SK-N-SH treated with all-trans-retinoic acid at 6 μM for 48 hours (cell line): ENCODE data around the gene OR10A3.

Source experiments
- ATAC-seq: fragments of 200-7000 bp; cut with Tn5 transposase; 3 replicates; pipeline ENCODE4 v1.9.1; 2020; ENCODE audit warnings: mild to moderate bottlenecking, moderate library complexity
- ARNTL ChIP-seq: fragments of 450-650 bp; formaldehyde crosslinking; IDR thresholded peaks from 2 replicates; pipeline ENCODE4 v1.5.0; 2020; ENCODE audit warnings: low read depth, mild to moderate bottlenecking, moderate library complexity, borderline replicate concordance
- BACH2 ChIP-seq: fragments of 250-450 bp; sonication (Bioruptor Pico); IDR thresholded peaks from 2 replicates; pipeline ENCODE4 v1.9.0; 2021; ENCODE audit warnings: mild to moderate bottlenecking, borderline replicate concordance
- CSDC2 ChIP-seq: fragments of 250-450 bp; sonication (Bioruptor Pico); IDR thresholded peaks from 2 replicates; pipeline ENCODE4 v1.5.0; 2020; ENCODE audit warnings: mild to moderate bottlenecking, moderate library complexity
- CSRNP3 ChIP-seq: fragments of 250-450 bp; sonication (Bioruptor Pico); IDR thresholded peaks from 2 replicates; pipeline ENCODE4 v1.5.1; 2021; ENCODE audit warnings: mild to moderate bottlenecking, moderate library complexity
- ESRRG ChIP-seq: fragments of 250-450 bp; sonication (Bioruptor Pico); IDR thresholded peaks from 2 replicates; pipeline ENCODE4 v1.6.1; 2021; ENCODE audit warnings: mild to moderate bottlenecking
- GLIS3 ChIP-seq: fragments of 250-450 bp; sonication (Bioruptor Pico); IDR thresholded peaks from 2 replicates; pipeline ENCODE4 v1.5.0; 2020; ENCODE audit warnings: mild to moderate bottlenecking, moderate library complexity
- ISL1 ChIP-seq: fragments of 250-450 bp; sonication (Bioruptor Pico); IDR thresholded peaks from 2 replicates; pipeline ENCODE4 v2.1.2; 2022; ENCODE audit warnings: mild to moderate bottlenecking, moderate library complexity
- OSR1 ChIP-seq: fragments of 250-450 bp; sonication (Bioruptor Pico); IDR thresholded peaks from 2 replicates; pipeline ENCODE4 v1.8.0; 2022; ENCODE audit warnings: moderate library complexity, mild to moderate bottlenecking, inconsistent platforms
- PATZ1 ChIP-seq: fragments of 250-450 bp; sonication (Bioruptor Pico); IDR thresholded peaks from 2 replicates; pipeline ENCODE4 v1.8.0; 2020; ENCODE audit warnings: mild to moderate bottlenecking, moderate library complexity, borderline replicate concordance
- POU6F1 ChIP-seq: fragments of 250-450 bp; sonication (Bioruptor Pico); IDR thresholded peaks from 2 replicates; pipeline ENCODE4 v1.8.0; 2021; ENCODE audit warnings: low read depth, mild to moderate bottlenecking, moderate library complexity, borderline replicate concordance
- PPARA ChIP-seq: fragments of 250-450 bp; sonication (Bioruptor Pico); IDR thresholded peaks from 2 replicates; pipeline ENCODE4 v1.5.0; 2020; ENCODE audit warnings: mild to moderate bottlenecking, borderline replicate concordance
- RARB ChIP-seq: fragments of 250-450 bp; sonication (Bioruptor Pico); IDR thresholded peaks from 2 replicates; pipeline ENCODE4 v1.8.0; 2021; ENCODE audit warnings: mild to moderate bottlenecking, moderate library complexity
- SNAI2 ChIP-seq: fragments of 250-450 bp; sonication (Bioruptor Pico); IDR thresholded peaks from 2 replicates; pipeline ENCODE4 v1.5.0; 2020; ENCODE audit warnings: mild to moderate bottlenecking, moderate library complexity
- TCF4 ChIP-seq: fragments of 250-450 bp; sonication (Bioruptor Pico); IDR thresholded peaks from 2 replicates; pipeline ENCODE4 v1.8.0; 2021; ENCODE audit warnings: mild to moderate bottlenecking, moderate library complexity, borderline replicate concordance
- TOX ChIP-seq: fragments of 250-450 bp; sonication (Bioruptor Pico); IDR thresholded peaks from 2 replicates; pipeline ENCODE4 v1.8.0; 2021; ENCODE audit warnings: mild to moderate bottlenecking, moderate library complexity, borderline replicate concordance
- TSHZ2 ChIP-seq: fragments of 250-450 bp; sonication (Bioruptor Pico); IDR thresholded peaks from 2 replicates; pipeline ENCODE4 v1.5.0; 2020; ENCODE audit warnings: mild to moderate bottlenecking, moderate library complexity
- ZC3H10 ChIP-seq: fragments of 250-450 bp; sonication (Bioruptor Pico); IDR thresholded peaks from 2 replicates; pipeline ENCODE4 v1.5.1; 2021; ENCODE audit warnings: mild to moderate bottlenecking, moderate library complexity
- ZFP3 ChIP-seq: fragments of 250-450 bp; sonication (Bioruptor Pico); IDR thresholded peaks from 2 replicates; pipeline ENCODE4 v1.5.0; 2020; ENCODE audit warnings: mild to moderate bottlenecking, moderate library complexity
- ZNF565 ChIP-seq: fragments of 450-650 bp; formaldehyde crosslinking; conservative IDR thresholded peaks from 2 replicates; pipeline ENCODE4 v1.5.0; 2020; ENCODE audit warnings: low read depth, mild to moderate bottlenecking, moderate library complexity
- ZNF70 ChIP-seq: fragments of 450-650 bp; formaldehyde crosslinking; IDR thresholded peaks from 2 replicates; pipeline ENCODE4 v1.5.0; 2020; ENCODE audit warnings: mild to moderate bottlenecking, moderate library complexity
- ZNF8 ChIP-seq: fragments of 450-650 bp; formaldehyde crosslinking; IDR thresholded peaks from 2 replicates; pipeline ENCODE4 v1.5.0; 2020; ENCODE audit warnings: mild to moderate bottlenecking, moderate library complexity

OR10A3 gene

GRCh38 chr11:7901319-7901854 lies 40.1 kb downstream of the OR10A3 start:
- TF ChIP-seq TSHZ2 (CRISPR knock-in tag) (no peak), SNAI2 (CRISPR knock-in tag) (no peak), TOX (CRISPR knock-in tag) (no peak), POU6F1 (CRISPR knock-in tag) (no peak), GLIS3 (CRISPR knock-in tag) (no peak), ARNTL (CRISPR knock-in tag) (no peak), ZNF565 (no peak), OSR1 (CRISPR knock-in tag) (no peak), ESRRG (CRISPR knock-in tag) (no peak), ZNF8 (no peak), ZFP3 (CRISPR knock-in tag) (no peak), PPARA (CRISPR knock-in tag) (no peak), PATZ1 (no peak), TCF4 (CRISPR knock-in tag) (no peak), BACH2 (CRISPR knock-in tag) (no peak), ZNF70 (CRISPR knock-in tag) (no peak), CSDC2 (CRISPR knock-in tag) (no peak), CSRNP3 (no peak), ZC3H10 (CRISPR knock-in tag) (no peak)
- no peak for ATAC-seq

- TF ChIP-seq OSR1 (CRISPR knock-in tag) (no peak), PPARA (CRISPR knock-in tag) (no peak), CSDC2 (CRISPR knock-in tag) (no peak), PATZ1 (no peak), ISL1 (CRISPR knock-in tag) (no peak), RARB (no peak), TCF4 (CRISPR knock-in tag) (no peak), GLIS3 (CRISPR knock-in tag) (no peak), CSRNP3 (no peak)
- no peak for ATAC-seq
Measured at GRCh38 chr11:7900686-7901085, 40.8 kb downstream of the OR10A3 start.
